ENCODE data around the gene VPS45. TPM values are rescaled to one million over a fixed set of nuclear protein-coding genes. Genes with fewer than 3 reads are reported as not detected.
"Not testable (repeated sequence)": the region's sequence is repeated elsewhere in the genome, so short reads cannot be mapped to it uniquely, and the experiment has no call there.

The VPS45 gene
- total RNA-seq, 1 donor from 2014 or later, result 44.1 TPM

DNA sequence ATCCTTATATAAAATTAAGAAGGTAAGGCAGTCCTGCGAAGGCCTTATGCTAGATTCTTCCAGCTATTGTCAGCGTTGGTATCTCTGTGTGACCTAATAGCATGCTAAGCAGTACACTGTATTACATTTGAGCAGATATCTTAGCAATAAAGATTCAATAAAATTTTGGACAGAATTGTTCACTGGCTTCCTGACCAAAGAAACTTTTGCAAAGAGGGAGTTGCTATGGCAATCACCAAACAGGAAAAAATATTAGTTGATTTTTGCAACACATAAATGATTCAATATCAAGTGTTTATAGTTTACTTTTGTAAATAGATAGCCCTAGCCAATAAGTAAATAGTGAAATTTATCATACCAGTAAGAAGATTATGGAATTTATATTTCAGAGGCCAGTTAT is 51.1 kb downstream of the VPS45 start:
- intact Hi-C loops (cut with DNase I), result no loop called here
- DNase-seq (ENCODE audit: low spot score) (no peak), ATAC-seq (no peak)

DNA sequence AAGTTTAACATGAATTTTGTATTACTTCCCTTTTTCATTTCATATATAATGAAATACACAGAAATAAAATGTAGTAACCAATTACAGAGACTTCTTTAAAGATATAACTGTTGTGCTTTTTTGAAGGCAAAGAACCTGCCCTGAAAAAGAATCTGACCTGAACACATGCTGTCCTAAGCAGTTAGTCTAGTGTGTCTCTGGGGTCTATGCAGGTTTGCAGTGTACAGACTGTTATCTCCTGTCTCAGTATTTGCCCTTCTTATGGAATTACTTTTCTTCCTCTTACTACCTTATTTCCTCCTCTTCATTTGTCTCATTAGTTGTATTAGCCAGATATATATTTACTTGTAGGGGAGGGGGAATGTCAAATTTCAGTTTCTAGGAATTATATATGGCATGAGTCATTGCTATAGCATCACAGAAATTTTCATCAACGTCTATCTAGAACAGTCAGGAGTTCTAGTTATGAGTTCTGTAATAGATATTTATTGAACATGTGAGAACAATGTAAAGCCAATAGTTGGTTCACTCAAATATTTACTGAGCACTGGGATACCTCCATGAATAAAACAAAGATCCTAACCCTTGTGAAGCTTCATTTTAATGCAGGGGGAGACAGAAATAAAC is 53.8 kb downstream of the VPS45 start:
- intact Hi-C loops (cut with DNase I), result no loop called here
- DNase-seq (ENCODE audit: low spot score) (no peak), ATAC-seq (no peak)

- no peak for ATAC-seq
- intact Hi-C loops (cut with DNase I), result no loop called here
- DNase-seq (ENCODE audit: low spot score), result no peak
Measured at GRCh38 chr1:150126811-150127210, 59.2 kb downstream of the VPS45 start.

DNA sequence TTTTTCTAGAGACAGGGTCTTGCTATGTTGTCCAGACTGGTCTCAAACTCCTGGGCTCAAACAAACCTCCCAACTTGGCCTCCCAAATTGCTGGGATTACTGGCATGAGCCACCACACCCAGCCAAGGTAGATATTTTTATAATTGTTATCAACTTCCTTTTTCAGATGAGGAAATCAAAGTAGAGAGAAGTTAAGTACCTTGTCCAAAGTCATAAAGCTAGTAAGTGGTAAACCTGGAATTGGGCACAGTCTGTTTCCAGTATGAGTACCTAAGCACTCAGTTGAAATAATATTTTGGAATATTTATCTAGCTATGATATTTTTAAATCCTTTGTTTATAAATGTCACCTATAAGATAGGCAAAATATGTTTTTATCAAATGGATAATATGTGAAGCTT is 59.9 kb downstream of the VPS45 start:
- intact Hi-C loops (cut with DNase I), result no loop called here
- DNase-seq (ENCODE audit: low spot score) (no peak), ATAC-seq (no peak)

GRCh38 chr1:150127868-150128267 is 60.3 kb downstream of the VPS45 start:
- ATAC-seq, result no peak
- intact Hi-C loops (cut with DNase I), result no loop called here

DNA sequence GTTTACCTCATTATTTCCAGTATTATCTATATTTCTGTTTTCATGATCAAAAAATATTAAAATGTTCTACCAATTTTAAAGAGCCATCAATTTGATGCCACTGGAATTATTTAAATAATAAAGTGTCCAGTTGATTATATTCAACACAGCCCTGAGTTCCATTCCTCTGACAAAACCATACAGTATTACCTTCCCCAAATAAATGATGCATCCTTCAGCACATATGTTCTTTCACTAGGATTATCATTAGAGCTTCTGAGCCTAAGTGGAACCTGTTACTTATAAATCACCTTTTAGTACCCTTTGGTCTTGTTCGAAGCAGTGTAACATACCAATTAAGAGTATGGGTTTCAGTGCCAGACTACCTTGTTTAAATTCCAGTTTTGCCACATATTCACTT is 64.8 kb downstream of the VPS45 start:
- no peak for ATAC-seq
- no peak for DNase-seq (ENCODE audit: low spot score)
- intact Hi-C loops (cut with DNase I), result no loop called here

More at GRCh38 chr1:150127868-150128267, 60.3 kb downstream of the VPS45 start:
- DNase-seq (ENCODE audit: low spot score), result no peak

DNA sequence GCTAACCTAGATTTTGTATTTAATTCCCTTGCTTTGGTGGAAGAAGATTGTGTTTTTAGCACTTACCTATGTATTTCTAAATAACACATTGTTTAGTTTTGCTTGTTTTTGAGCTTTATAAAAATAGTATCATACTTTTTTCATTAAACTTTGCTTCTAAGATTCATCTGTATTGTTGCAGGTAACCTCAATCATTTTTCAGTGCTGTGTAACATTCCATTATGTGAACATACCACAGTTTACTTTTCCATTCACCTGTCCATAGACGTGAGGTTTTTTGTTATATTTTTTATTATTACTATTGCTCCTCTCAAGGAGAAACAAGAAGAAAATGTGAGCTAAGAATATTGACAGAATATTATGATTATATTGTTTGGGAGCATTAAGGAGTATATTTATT is 67.0 kb downstream of the VPS45 start:
- intact Hi-C loops (cut with DNase I), result no loop called here
- ATAC-seq (no peak), DNase-seq (ENCODE audit: low spot score) (no peak)

DNA sequence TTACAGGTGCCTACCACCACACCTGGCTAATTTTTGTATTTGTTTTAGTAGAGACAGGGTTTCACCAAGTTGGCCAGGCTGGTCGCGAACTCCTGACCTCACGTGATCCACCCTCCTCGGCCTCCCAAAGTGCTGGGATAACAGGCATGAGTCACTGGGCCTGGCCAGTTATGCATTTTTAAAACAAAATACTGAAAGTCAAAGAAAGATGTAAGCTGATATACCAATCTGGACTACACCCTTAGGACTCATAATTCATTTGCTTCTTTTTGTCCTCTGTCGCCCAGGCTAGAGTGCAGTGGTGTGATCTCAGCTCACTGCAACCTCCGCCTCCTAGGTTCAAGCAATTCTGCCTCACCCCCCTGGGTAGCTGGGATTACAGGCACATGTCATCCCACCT is 67.8 kb downstream of the VPS45 start:
- ATAC-seq; DNase-seq (ENCODE audit: low spot score); intact Hi-C loops (cut with DNase I): not testable (repeated sequence)

- no peak for ATAC-seq
Measured at GRCh38 chr1:150138044-150138443, 70.5 kb downstream of the VPS45 start.

GRCh38 chr1:150141452-150141851 is 73.9 kb downstream of the VPS45 start:
- intact Hi-C loops (cut with DNase I), result no loop called here

More at GRCh38 chr1:150138044-150138443, 70.5 kb downstream of the VPS45 start:
- DNase-seq (ENCODE audit: low spot score), result no peak
- intact Hi-C loops (cut with DNase I), result no loop called here

DNA sequence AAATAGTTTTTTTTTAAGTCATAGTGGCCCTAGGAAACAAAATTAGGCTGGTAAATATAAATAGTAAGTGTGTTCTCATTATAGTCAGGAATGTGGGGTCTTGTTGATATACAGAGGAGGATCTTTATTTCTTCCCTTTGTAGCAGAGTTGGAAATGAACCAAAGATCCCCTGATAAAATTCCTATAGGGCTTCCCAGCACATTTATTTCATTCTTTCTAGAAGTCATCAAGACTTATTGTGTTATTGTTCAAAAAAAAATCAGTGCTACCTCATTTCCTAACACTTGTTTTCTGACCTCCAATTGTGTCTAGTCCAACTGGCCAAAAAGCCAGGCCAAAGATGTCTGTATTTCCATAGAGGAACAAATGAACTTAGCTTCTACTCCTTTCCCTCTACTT is 74.5 kb downstream of the VPS45 start:
- intact Hi-C loops (cut with DNase I), result no loop called here
- ATAC-seq (no peak), DNase-seq (ENCODE audit: low spot score) (no peak)

More at GRCh38 chr1:150141452-150141851, 73.9 kb downstream of the VPS45 start:
- DNase-seq (ENCODE audit: low spot score) (no peak), ATAC-seq (no peak)

DNA sequence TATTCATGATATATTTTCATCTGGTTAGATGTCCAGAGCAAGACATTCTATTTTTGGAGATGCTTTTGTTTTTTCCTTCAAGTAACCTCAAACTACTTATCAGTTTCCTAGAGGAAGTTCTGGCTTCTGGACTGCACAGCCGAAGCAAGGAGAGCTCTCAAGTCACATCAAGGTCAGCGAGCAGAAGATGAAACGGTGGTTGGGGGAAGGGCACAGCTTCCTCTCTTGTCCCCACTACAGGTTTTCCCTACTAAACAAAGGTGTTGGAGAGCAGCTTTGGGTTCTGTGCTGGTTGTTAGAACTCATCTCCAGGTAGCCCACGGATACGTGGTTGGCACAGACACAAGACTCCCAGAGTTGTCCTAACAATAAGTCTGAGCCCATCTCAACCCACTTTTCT is 77.0 kb downstream of the VPS45 start:
- DNase-seq (ENCODE audit: low spot score) (no peak), ATAC-seq (no peak)
- intact Hi-C loops (cut with DNase I), result no loop called here

GRCh38 chr1:150146016-150146415 is 78.4 kb downstream of the VPS45 start:
- DNase-seq (ENCODE audit: low spot score); ATAC-seq; intact Hi-C loops (cut with DNase I): not testable (repeated sequence)

DNA sequence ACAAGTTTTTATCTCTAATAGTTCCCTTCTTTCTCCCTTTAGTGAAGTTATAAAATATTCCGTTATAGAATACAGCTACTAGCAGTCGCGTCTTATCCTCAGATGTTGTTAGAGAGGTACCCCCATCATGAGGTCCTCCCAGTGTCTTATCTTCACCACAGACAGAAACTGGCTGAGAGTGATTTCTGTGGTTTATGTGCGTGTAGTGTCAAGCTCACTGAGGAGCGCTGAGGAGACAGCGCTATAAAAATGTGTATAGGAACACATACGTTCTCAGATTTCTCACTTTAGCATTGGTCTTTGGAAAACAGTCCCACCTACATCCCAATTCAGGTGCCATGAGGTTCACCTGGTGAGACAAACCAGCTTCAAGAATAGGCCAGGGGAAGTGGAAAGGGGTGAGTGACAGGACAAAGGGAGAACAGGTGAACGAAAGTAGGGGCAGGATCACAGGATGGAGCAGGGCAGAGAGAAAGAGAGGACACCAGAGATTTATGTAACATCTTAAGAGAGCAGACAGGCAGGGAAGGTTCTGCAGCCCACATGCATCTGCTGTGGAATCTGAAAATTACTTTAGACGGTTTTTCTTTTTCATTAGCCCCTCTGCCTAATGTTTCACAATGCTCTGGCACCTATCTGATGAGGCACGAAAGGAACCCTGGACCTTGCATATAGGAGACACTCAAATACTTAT is 79.4 kb downstream of the VPS45 start:
- ATAC-seq (no peak), DNase-seq (ENCODE audit: low spot score) (no peak)
- intact Hi-C loops (cut with DNase I), result no loop called here

- peak; percentile 23 for ATAC-seq
- no peak for DNase-seq (ENCODE audit: low spot score)
- intact Hi-C loops (cut with DNase I), result no loop called here
Measured at GRCh38 chr1:150148837-150149270, 81.3 kb downstream of the VPS45 start.

DNA sequence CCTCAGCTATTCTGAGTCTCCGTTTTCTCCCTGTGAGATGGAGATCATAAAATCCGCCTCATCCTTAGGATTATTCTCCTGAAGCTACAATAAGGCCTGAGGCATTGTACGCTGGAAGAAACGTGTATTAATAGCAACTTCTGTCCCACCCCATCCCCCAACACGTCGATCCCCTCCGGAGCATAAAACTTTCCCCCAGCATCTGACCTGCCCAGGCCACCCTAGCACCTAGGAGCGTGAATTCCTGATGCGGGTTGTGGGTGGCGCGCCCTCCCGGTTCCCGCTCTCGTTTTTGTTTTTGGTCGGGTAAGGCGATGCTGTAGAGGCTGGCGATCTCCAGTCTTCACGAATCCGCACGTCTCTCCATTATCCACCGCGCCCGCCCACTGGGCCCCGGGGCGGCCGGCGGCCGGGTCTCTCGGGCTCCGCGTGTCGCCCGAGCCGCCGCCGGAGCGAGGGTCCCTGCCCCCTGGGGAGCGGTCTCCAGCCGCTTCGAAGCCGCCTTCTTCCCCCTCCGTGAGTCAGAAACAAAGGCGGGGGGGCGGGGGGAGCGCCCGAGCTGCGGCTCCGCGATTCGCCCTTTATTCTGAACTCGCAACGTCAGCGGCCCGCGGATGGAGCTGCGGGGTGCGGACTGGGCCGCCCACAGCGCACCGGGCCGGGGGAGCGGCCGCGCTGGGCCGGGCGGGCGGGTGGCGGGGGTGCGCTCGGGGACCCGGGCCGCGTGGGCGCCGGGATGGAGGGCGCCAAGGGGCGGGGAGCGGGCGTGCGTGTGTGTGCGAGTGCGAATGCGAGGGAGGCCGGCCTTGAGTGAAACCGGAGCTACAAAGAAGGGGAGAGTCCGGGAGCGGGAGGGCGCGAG is 81.9 kb downstream of the VPS45 start, which contains the start of gene PLEKHO1:
PLEKHO1 (plus strand) TSS at position 646 of the 862 bp plus-strand sequence. CDS start 342 bp downstream, outside the sequence.
- DNase-seq (ENCODE audit: low spot score) (peak; percentile 92), ATAC-seq (peak; percentile 84)
- intact Hi-C loops (cut with DNase I), result no loop called here

- intact Hi-C loops (cut with DNase I), result no loop called here
- DNase-seq (ENCODE audit: low spot score) (peak; percentile 73), ATAC-seq (peak; percentile 20)
Measured at GRCh38 chr1:150150133-150151021, 82.8 kb downstream of the VPS45 start.

DNA sequence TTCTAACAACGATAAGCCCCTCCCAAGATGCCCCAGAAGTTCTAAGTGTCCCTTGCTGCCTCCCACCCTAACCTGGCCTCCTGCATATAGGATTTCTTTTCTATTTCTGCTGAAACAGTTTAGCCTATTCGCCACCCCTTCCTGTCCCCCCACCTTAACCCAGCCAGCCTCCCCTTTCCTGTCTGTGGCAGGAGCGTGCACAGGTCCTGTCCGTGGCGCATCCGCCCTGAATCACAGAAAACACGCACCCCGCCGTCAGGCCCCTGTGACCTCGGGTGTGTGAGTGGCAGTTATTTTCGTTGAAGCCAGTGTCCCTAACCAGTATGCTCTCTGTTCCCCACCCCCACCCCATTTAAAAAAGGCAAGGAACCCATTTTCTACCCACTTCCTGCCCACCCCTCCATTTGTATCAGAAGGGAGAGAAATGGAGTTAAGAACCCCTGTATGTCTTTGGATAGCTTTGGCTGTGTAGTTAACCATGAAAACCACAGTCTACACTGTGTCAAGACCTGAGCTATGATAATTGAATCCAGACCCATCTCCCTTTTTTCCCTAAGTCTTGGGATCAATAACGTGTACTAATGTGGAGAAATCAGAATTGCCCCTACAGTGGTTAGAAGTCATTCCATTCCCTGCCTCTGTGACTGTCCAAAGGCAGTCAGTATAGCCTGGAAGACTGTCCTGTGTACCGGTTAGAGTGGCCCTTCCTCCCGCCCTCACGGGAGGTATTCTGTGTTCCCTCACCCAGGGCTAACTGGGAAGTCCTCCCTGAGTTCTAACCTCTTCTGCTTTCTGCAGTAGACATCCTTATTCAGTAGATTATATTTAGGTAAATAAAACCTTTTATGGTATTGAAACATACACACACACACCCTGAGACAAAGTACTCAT is 84.0 kb downstream of the VPS45 start:
- DNase-seq (ENCODE audit: low spot score) (no peak), ATAC-seq (peak; percentile 33)

More for the DNA sequence above, 84.0 kb downstream of the VPS45 start:
- intact Hi-C loops (cut with DNase I), result no loop called here
